Panc1 (cell line): ENCODE measurements around the gene FRMD4A. TPM values are rescaled to one million over a fixed set of nuclear protein-coding genes. Genes with fewer than 3 reads are reported as not detected.

Experiments
- ATAC-seq: fragments of 200-7000 bp; cut with Tn5 transposase; 2 replicates; pipeline ENCODE4 v1.9.1; 2020; ENCODE audit warnings: mild to moderate bottlenecking, moderate library complexity
- BruUV-seq: library from RNA; stranded (reverse); fragments of 400-500 nt; replicated peaks from 2 replicates; lab custom pipeline; 2021; lab: Mats Ljungman, UMichigan
- CTCF ChIA-PET: fragments of 300-600 bp; sonication (Branson Sonifier 250); formaldehyde crosslinking; loops from one replicate; lab custom pipeline; 2022; ENCODE audit warnings: antibody characterized with exemption; lab: Charles Lee
- POLR2A ChIA-PET: fragments of 300-600 bp; sonication (Branson Sonifier 250); formaldehyde crosslinking; loops from one replicate; lab custom pipeline; 2022; ENCODE audit warnings: antibody characterized with exemption; lab: Charles Lee
- DNase-seq: peaks from one replicate; pipeline ENCODE4 v3.0.0-alpha.2; 2010; ENCODE audit warnings: low read depth, low spot score
- H3K27ac ChIP-seq: 2 replicates; pipeline ENCODE4 v1.5.1; 2011; ENCODE audit warnings: mild to moderate bottlenecking, low read length, inconsistent platforms
- H3K27me3 ChIP-seq: fragments of 200-500 bp; sonication (Bioruptor generic); 2 replicates; pipeline ENCODE4 v1.6.0; 2014; ENCODE audit warnings: low read length, inconsistent platforms; ENCODE audit not compliant: control insufficient read depth, insufficient read depth
- H3K36me3 ChIP-seq: fragments of 200-500 bp; sonication (Bioruptor generic); 2 replicates; pipeline ENCODE4 v1.5.1; 2014; ENCODE audit warnings: inconsistent platforms, mild to moderate bottlenecking, low read length, moderate library complexity; ENCODE audit not compliant: control insufficient read depth, insufficient read depth
- H3K4me1 ChIP-seq: 2 replicates; pipeline ENCODE4 v1.5.1; 2011; ENCODE audit warnings: inconsistent platforms, mild to moderate bottlenecking, low read length, moderate library complexity; ENCODE audit not compliant: control insufficient read depth, insufficient read depth
- H3K4me3 ChIP-seq, 2 experiments: 2 replicates each; pipeline ENCODE4 v1.5.1; 2011 to 2012; ENCODE audit warnings: low read depth in 2 of 2, low read length in 2 of 2, mild to moderate bottlenecking in 2 of 2, inconsistent platforms in 1 of 2, moderate library complexity in 1 of 2
- H3K9me3 ChIP-seq: fragments of 200-500 bp; sonication (Bioruptor generic); 2 replicates; pipeline ENCODE4 v1.5.1; 2014; ENCODE audit warnings: low read depth, mild to moderate bottlenecking, inconsistent platforms, low read length, moderate library complexity; ENCODE audit not compliant: control insufficient read depth, insufficient read depth
- CTCF ChIP-seq: fragments of 450-650 bp; IDR thresholded peaks from 2 replicates; pipeline ENCODE4 v1.5.1; 2017; ENCODE audit warnings: mild to moderate bottlenecking
- POLR2AphosphoS5 ChIP-seq: IDR thresholded peaks from 2 replicates; pipeline ENCODE4 v1.6.1; 2012; ENCODE audit warnings: mild to moderate bottlenecking, low read depth, low read length, moderate library complexity
- SIN3A ChIP-seq: IDR thresholded peaks from 2 replicates; pipeline ENCODE4 v1.6.1; 2012; ENCODE audit warnings: low read depth, mild to moderate bottlenecking, low read length, moderate library complexity, borderline replicate concordance; ENCODE audit not compliant: insufficient read depth
- TCF7L2 ChIP-seq: IDR thresholded peaks from 2 replicates; pipeline ENCODE4 v1.6.1; 2011; ENCODE audit warnings: mild to moderate bottlenecking, low read depth, low read length, inconsistent platforms
- in situ Hi-C: cut with HindIII; loops from 2 replicates; pipeline ENCODE4 v1.10.0; 2016; ENCODE audit warnings: low sequenced_read_pairs, low pct_unique_long_range_greater_than_20kb
- intact Hi-C: fragments of 100-400 bp; cut with micrococcal nuclease; formaldehyde crosslinking; loops from one replicate; pipeline ENCODE4 v1.10.0; 2022; ENCODE audit not compliant: unreplicated experiment
- total RNA-seq: library from RNA; stranded (reverse); gene quantifications from one replicate; pipeline ENCODE4 v1.2.1, GENCODE V29; 2021; ENCODE audit not compliant: unreplicated experiment
- TF ChIP-seq, protein P1 (sequence below), 2 experiments: IDR thresholded peaks; 2 replicates each; pipeline ENCODE4 v1.6.1; 2011 to 2012; ENCODE audit warnings: low read depth in 2 of 2, control low read depth in 1 of 2, low read length in 1 of 2, mild to moderate bottlenecking in 1 of 2, moderate library complexity in 1 of 2; ENCODE audit not compliant: insufficient read depth in 1 of 2

Gene FRMD4A
- total RNA-seq, 1 experiment from 2014 or later = 7.1 TPM

- ATAC-seq = no peak
- no TSS peak for BruUV-seq
- CTCF ChIA-PET = no interaction called here
These were observed 459.7 kb downstream of the FRMD4A start for GRCh38 chr10:13871011-13871410.

GRCh38 chr10:13869295-13869664, 461.4 kb downstream of the FRMD4A start:
- no TSS peak for BruUV-seq
- intact Hi-C loops = no loop called here
- POLR2A ChIA-PET = no interaction called here
- Histone ChIP-seq H3K27ac (no peak overlapping the region), H3K4me3 (no peak overlapping the region), H3K27me3 (no peaks in the 10 kb centered on the region), H3K9me3 (no peaks in the 10 kb centered on the region), H3K4me1 (no peaks in the 10 kb centered on the region), H3K36me3 (no peaks in the 10 kb centered on the region)
- CTCF ChIA-PET = no interaction called here
- in situ Hi-C loops = no loop called here
- no peak for DNase-seq
- ATAC-seq = no peak
- TF ChIP-seq, protein P1, sequence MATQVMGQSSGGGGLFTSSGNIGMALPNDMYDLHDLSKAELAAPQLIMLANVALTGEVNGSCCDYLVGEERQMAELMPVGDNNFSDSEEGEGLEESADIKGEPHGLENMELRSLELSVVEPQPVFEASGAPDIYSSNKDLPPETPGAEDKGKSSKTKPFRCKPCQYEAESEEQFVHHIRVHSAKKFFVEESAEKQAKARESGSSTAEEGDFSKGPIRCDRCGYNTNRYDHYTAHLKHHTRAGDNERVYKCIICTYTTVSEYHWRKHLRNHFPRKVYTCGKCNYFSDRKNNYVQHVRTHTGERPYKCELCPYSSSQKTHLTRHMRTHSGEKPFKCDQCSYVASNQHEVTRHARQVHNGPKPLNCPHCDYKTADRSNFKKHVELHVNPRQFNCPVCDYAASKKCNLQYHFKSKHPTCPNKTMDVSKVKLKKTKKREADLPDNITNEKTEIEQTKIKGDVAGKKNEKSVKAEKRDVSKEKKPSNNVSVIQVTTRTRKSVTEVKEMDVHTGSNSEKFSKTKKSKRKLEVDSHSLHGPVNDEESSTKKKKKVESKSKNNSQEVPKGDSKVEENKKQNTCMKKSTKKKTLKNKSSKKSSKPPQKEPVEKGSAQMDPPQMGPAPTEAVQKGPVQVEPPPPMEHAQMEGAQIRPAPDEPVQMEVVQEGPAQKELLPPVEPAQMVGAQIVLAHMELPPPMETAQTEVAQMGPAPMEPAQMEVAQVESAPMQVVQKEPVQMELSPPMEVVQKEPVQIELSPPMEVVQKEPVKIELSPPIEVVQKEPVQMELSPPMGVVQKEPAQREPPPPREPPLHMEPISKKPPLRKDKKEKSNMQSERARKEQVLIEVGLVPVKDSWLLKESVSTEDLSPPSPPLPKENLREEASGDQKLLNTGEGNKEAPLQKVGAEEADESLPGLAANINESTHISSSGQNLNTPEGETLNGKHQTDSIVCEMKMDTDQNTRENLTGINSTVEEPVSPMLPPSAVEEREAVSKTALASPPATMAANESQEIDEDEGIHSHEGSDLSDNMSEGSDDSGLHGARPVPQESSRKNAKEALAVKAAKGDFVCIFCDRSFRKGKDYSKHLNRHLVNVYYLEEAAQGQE (IDR thresholded peaks at IDR 0.05; ENCODE audit: insufficient read depth in 1 of 2, low read depth in 2 of 2, low read length in 1 of 2) = no peak
- no peak for TF ChIP-seq TCF7L2
- TF ChIP-seq SIN3A = no peak
- no peak for TF ChIP-seq CTCF
- no peak for TF ChIP-seq POLR2AphosphoS5

More at GRCh38 chr10:13871011-13871410, 459.7 kb downstream of the FRMD4A start:
- Histone ChIP-seq H3K9me3 (no peaks in the 10 kb centered on the region), H3K36me3 (no peaks in the 10 kb centered on the region), H3K27ac (no peak overlapping the region), H3K4me1 (no peaks in the 10 kb centered on the region), H3K27me3 (no peaks in the 10 kb centered on the region), H3K4me3 (no peak overlapping the region)
- POLR2A ChIA-PET = no interaction called here
- in situ Hi-C loops = no loop called here
- DNase-seq = no peak
- intact Hi-C loops = no loop called here
- TF ChIP-seq TCF7L2 (no peak), POLR2AphosphoS5 (no peak), CTCF (no peak), SIN3A (no peak)
- TF ChIP-seq, protein P1 (IDR thresholded peaks at IDR 0.05; ENCODE audit: insufficient read depth in 1 of 2, low read depth in 2 of 2, low read length in 1 of 2) = no peak
